HG03196 (cell line): ENCODE data around the gene CX3CL1.

ENCODE experiments used
- ATAC-seq: cut with Tn5 transposase; IDR thresholded peaks from one replicate; pipeline ENCODE4 v1.9.1; 2021; ENCODE audit not compliant: unreplicated experiment

The CX3CL1 gene

GRCh38 chr16:57432989-57433388 is 60.7 kb downstream of the CX3CL1 start:
- ATAC-seq, result no peak

- ATAC-seq, result no peak
Measured at GRCh38 chr16:57434003-57434402, 61.7 kb downstream of the CX3CL1 start.
